ENCODE data around the gene GABRR2. TPM values are rescaled to one million over a fixed set of nuclear protein-coding genes. Genes with fewer than 3 reads are reported as not detected.

Gene GABRR2
- total and polyA plus RNA-seq, 10 of the 15 experiments (the other 5 are each of a cell fraction or from before 2014, with no cell fraction given), result 0.16 to 0.72 (median 0.32) TPM; not detected in 2

GRCh38 chr6:89258912-89259311 lies 56.2 kb downstream of the GABRR2 start:
- DNase-seq (ENCODE audit: low read depth, low spot score), result no peak
- POLR2A ChIA-PET, result interaction anchor here (0.6 kb wide), 1 partner anchor 12 kb away, joined by 3 read pairs; no protein-coding TSS in a partner anchor
- peak overlapping the region; percentile 40 for H3K4me2 ChIP-seq (ENCODE audit: control insufficient read depth, insufficient read depth)

GRCh38 chr6:89257781-89258180 lies 57.3 kb downstream of the GABRR2 start:
- no TSS peak for BruUV-seq (replicated peaks)
- CTCF ChIA-PET, result interaction anchor here (1.0 kb wide), 1 partner anchor 115 kb away, joined by 3 read pairs; no protein-coding TSS in a partner anchor

More at GRCh38 chr6:89258912-89259311, 56.2 kb downstream of the GABRR2 start:
- ATAC-seq (peak; percentile 75), FAIRE-seq (no peak)
- no peak overlapping the region for H2AFZ ChIP-seq (ENCODE audit: control insufficient read depth, low read depth, low read length)
- H3K27me3 ChIP-seq (replicated peaks in 1 of 2; ENCODE audit: control insufficient read depth in 2 of 2, insufficient read depth in 2 of 2, low read length in 1 of 2), result no peaks in the 10 kb centered on the region
- intact Hi-C loops (cut with micrococcal nuclease; ENCODE audit: unreplicated experiment) (no loop called here), in situ Hi-C loops (cut with MboI) (no loop called here)
- BruUV-seq (replicated peaks), result no TSS peak
- ChIA-PET CTCF (interaction anchor here (0.7 kb wide), 2 partner anchors 27 to 345 kb away, joined by 3 to 4 read pairs; no protein-coding TSS in a partner anchor), RAD21 (ENCODE audit: unreplicated experiment) (interaction anchor here (1.1 kb wide), 1 partner anchor 113 kb away, joined by 3 read pairs; no protein-coding TSS in a partner anchor), SMC1A (ENCODE audit: uncharacterized antibody, unreplicated experiment) (interaction anchor here (1.0 to 1.8 kb wide), 3 partner anchors 11 to 380 kb away, joined by 4 to 7 read pairs (median 4); no protein-coding TSS in a partner anchor)
- peaks cover 26% of the 10 kb centered on the region for H3K4me1 ChIP-seq (ENCODE audit: control insufficient read depth, insufficient read depth, low read length)
- H3K9ac ChIP-seq (ENCODE audit: control insufficient read depth, insufficient read depth, low read length), result no peak overlapping the region
- H3K4me3 ChIP-seq, result no peak overlapping the region
- H3K9me3 ChIP-seq (replicated peaks; ENCODE audit: control insufficient read depth, insufficient read depth, low read length), result no peaks in the 10 kb centered on the region
- WGBS (ENCODE audit: insufficient coverage, insufficient replicate concordance, low lambda C conversion rate, missing lambda C conversion rate), result 9% methylated on average over 3 of the region's 3 CpGs
- no peaks in the 10 kb centered on the region; the same call in 1 of the 2 replicates for H4K20me1 ChIP-seq (ENCODE audit: control insufficient read depth, insufficient read depth)
- H3K27ac ChIP-seq (ENCODE audit: control insufficient read depth, insufficient read depth), result no peak overlapping the region
- TF ChIP-seq RUNX3 (IDR thresholded peaks at IDR 0.05; ENCODE audit: low read length) (peak; percentile 31), SMAD5 (IDR thresholded peaks at IDR 0.05; ENCODE audit: low read depth) (no peak)
- H3K79me2 ChIP-seq (ENCODE audit: control insufficient read depth, insufficient read depth, low read length), result no peaks in the 10 kb centered on the region
- H3K36me3 ChIP-seq (ENCODE audit: control insufficient read depth in 2 of 2, insufficient read depth in 2 of 2, low read length in 1 of 2), result no peaks in the 10 kb centered on the region

More at GRCh38 chr6:89257781-89258180, 57.3 kb downstream of the GABRR2 start:
- Histone ChIP-seq H3K27me3 (replicated peaks in 1 of 2; ENCODE audit: control insufficient read depth in 2 of 2, insufficient read depth in 2 of 2, low read length in 1 of 2) (no peaks in the 10 kb centered on the region), H4K20me1 (ENCODE audit: control insufficient read depth, insufficient read depth) (no peaks in the 10 kb centered on the region; the same call in 1 of the 2 replicates), H3K9ac (ENCODE audit: control insufficient read depth, insufficient read depth, low read length) (no peak overlapping the region), H3K4me1 (ENCODE audit: control insufficient read depth, insufficient read depth, low read length) (peaks cover 26% of the 10 kb centered on the region), H3K4me3 (no peak overlapping the region), H2AFZ (ENCODE audit: control insufficient read depth, low read depth, low read length) (no peak overlapping the region), H3K27ac (ENCODE audit: control insufficient read depth, insufficient read depth) (no peak overlapping the region), H3K79me2 (ENCODE audit: control insufficient read depth, insufficient read depth, low read length) (no peaks in the 10 kb centered on the region), H3K36me3 (ENCODE audit: control insufficient read depth in 2 of 2, insufficient read depth in 2 of 2, low read length in 1 of 2) (no peaks in the 10 kb centered on the region), H3K4me2 (ENCODE audit: control insufficient read depth, insufficient read depth) (no peak overlapping the region), H3K9me3 (replicated peaks; ENCODE audit: control insufficient read depth, insufficient read depth, low read length) (no peaks in the 10 kb centered on the region)
- no peak for TF ChIP-seq WRNIP1 (IDR thresholded peaks at IDR 0.05; ENCODE audit: borderline replicate concordance, low read depth, low read length)
- ChIA-PET RAD21 (ENCODE audit: unreplicated experiment) (interaction anchor here (1.1 kb wide), 1 partner anchor 114 kb away, joined by 3 read pairs; no protein-coding TSS in a partner anchor), SMC1A (ENCODE audit: uncharacterized antibody, unreplicated experiment) (no interaction called here), POLR2A (no interaction called here)
- no peak for DNase-seq (ENCODE audit: low read depth, low spot score)
- in situ Hi-C loops (cut with MboI), result no loop called here
- WGBS (ENCODE audit: insufficient coverage, insufficient replicate concordance, low lambda C conversion rate, missing lambda C conversion rate), result 71% methylated on average over 4 of the region's 4 CpGs
- no peak for ATAC-seq
- intact Hi-C loops (cut with micrococcal nuclease; ENCODE audit: unreplicated experiment), result no loop called here
- no peak for FAIRE-seq
